Vagina (tissue), 2 donors: ENCODE results near the gene PDE8A. TPM values are rescaled to one million over a fixed set of nuclear protein-coding genes. Genes with fewer than 3 reads are reported as not detected.

Experiments used
- DNase-seq, 2 donors: peaks; one replicate each; pipeline ENCODE4 v3.0.0-alpha.2; 2017; ENCODE audit errors: extremely low spot score in 2 of 2
- H3K27ac ChIP-seq: fragments of 200-600 bp; sonication (generic); one replicate; pipeline ENCODE4 v1.5.1; 2019
- H3K27me3 ChIP-seq: fragments of 200-600 bp; sonication (generic); one replicate; pipeline ENCODE4 v1.5.1; 2019
- H3K36me3 ChIP-seq, 2 donors: fragments of 200-600 bp; sonication (generic); one replicate each; pipeline ENCODE4 v1.5.1; 2017 to 2019
- H3K4me1 ChIP-seq: fragments of 200-600 bp; sonication (generic); one replicate; pipeline ENCODE4 v1.5.1; 2019
- H3K4me3 ChIP-seq, 2 donors: fragments of 200-600 bp; sonication (generic); 1 replicate in 1 of 2; 2 replicates in 1 of 2; pipeline ENCODE4 v1.5.1; 2016 to 2019
- H3K9me3 ChIP-seq: fragments of 200-600 bp; sonication (generic); one replicate; pipeline ENCODE4 v1.5.1; 2019
- POLR2A ChIP-seq, 2 donors: fragments of 450-650 bp; IDR thresholded peaks; one replicate each; pipeline ENCODE4 v1.6.1; 2017; ENCODE audit warnings: antibody characterized with exemption in 2 of 2, mild to moderate bottlenecking in 2 of 2, moderate library complexity in 2 of 2
- POLR2AphosphoS5 ChIP-seq, 2 donors: sonication (generic); formaldehyde crosslinking; IDR thresholded peaks; one replicate each; pipeline ENCODE4 v1.9.0; 2017; ENCODE audit warnings: antibody characterized with exemption in 2 of 2, mild to moderate bottlenecking in 2 of 2, low read depth in 1 of 2; ENCODE audit not compliant: insufficient read depth in 1 of 2
- intact Hi-C: fragments of 100-400 bp; cut with DNase I; formaldehyde crosslinking; loops from one replicate; pipeline ENCODE4 v1.15.1; 2023
- total RNA-seq: library from RNA; depleted of rRNA; stranded (reverse); fragments of >200 nt; gene quantifications from one replicate; pipeline ENCODE4 v1.2.3, GENCODE V29; 2016
- TF ChIP-seq, protein P1 (sequence below), 3 experiments: fragments of 450-650 bp in 2 of 3; fragments of 200-600 bp in 1 of 3; sonication (generic) in 1 of 3; IDR thresholded peaks; one replicate each; pipeline ENCODE4 v1.5.1; 2017 to 2019; ENCODE audit warnings: antibody characterized with exemption in 3 of 3, mild to moderate bottlenecking in 2 of 3, moderate library complexity in 2 of 3

The PDE8A gene
- total RNA-seq, 1 donor from 2014 or later: 33.9 TPM

GRCh38 chr15:84970843-84971242 lies 10.8 kb upstream of the PDE8A start:
- H3K4me3 ChIP-seq: no peak overlapping the region
- intact Hi-C loops: no loop called here
- peak; percentile 20 to 82 for DNase-seq

DNA sequence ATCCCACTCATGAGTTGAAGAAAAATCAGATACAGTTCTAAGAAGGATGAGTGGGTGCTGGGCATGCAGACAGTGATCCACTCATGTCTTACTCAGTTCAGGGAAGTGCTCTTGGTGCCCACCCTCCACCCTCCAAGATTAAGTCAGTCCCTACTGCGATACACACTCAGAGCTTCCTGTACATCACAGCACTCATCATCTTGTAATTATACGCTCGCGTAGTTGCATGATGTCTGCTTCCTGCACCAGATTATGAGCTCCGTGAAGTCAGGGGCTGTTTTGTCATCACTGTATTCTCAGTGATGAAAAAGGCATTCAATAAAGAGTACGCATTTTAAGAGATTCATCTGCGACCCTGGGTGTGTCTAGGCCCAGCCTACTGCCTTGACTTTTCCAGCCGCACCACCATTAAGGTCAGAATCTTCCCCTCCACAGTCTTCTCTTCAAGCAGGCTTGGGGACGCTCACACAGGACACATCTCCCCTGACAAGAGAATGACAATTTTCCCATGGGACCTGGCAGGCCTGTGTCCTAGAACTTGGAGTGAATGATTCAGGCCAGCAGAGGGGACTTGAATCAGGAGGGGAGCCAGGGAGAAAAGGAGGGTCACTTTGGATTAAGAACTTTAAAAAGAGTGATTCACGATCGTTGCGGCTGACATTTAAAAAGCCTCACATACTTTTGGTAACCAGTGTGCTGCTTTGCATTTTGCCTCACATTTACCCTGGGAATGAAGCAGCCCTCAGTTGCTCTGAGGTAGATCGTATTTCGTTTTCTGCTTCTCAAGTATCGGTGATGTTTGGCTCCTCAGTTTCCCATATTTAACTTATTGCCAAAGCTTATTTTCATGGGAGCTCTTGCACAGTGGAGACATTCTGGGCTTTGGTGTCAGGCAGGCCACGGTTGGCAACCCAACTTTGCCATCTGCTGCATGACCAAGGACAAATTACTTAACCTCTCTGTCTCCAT lies 7.9 kb upstream of the PDE8A start:
- no peak overlapping the region for H3K4me3 ChIP-seq
- no peaks in the 10 kb centered on the region for H3K9me3 ChIP-seq
- DNase-seq: peak; percentile 69 to 74
- H3K36me3 ChIP-seq: no peaks in the 10 kb centered on the region
- intact Hi-C loops: no loop called here
- no peaks in the 10 kb centered on the region for H3K27me3 ChIP-seq
- no peak for TF ChIP-seq POLR2A (IDR thresholded peaks at IDR 0.05)
- TF ChIP-seq, protein P1, sequence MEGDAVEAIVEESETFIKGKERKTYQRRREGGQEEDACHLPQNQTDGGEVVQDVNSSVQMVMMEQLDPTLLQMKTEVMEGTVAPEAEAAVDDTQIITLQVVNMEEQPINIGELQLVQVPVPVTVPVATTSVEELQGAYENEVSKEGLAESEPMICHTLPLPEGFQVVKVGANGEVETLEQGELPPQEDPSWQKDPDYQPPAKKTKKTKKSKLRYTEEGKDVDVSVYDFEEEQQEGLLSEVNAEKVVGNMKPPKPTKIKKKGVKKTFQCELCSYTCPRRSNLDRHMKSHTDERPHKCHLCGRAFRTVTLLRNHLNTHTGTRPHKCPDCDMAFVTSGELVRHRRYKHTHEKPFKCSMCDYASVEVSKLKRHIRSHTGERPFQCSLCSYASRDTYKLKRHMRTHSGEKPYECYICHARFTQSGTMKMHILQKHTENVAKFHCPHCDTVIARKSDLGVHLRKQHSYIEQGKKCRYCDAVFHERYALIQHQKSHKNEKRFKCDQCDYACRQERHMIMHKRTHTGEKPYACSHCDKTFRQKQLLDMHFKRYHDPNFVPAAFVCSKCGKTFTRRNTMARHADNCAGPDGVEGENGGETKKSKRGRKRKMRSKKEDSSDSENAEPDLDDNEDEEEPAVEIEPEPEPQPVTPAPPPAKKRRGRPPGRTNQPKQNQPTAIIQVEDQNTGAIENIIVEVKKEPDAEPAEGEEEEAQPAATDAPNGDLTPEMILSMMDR (IDR thresholded peaks at IDR 0.05): no peak
- no peak for TF ChIP-seq POLR2AphosphoS5 (IDR thresholded peaks at IDR 0.05; ENCODE audit: insufficient read depth in 1 of 2, low read depth in 1 of 2)
- H3K27ac ChIP-seq: no peak overlapping the region
- H3K4me1 ChIP-seq: no peaks in the 10 kb centered on the region

More at GRCh38 chr15:84970843-84971242, 10.8 kb upstream of the PDE8A start:
- Histone ChIP-seq H3K27me3 (no peaks in the 10 kb centered on the region), H3K27ac (no peak overlapping the region), H3K9me3 (no peaks in the 10 kb centered on the region), H3K36me3 (no peaks in the 10 kb centered on the region), H3K4me1 (no peaks in the 10 kb centered on the region)
- TF ChIP-seq, protein P1 (IDR thresholded peaks at IDR 0.05): no peak
- no peak for TF ChIP-seq POLR2AphosphoS5 (IDR thresholded peaks at IDR 0.05; ENCODE audit: insufficient read depth in 1 of 2, low read depth in 1 of 2)
- no peak for TF ChIP-seq POLR2A (IDR thresholded peaks at IDR 0.05)

DNA sequence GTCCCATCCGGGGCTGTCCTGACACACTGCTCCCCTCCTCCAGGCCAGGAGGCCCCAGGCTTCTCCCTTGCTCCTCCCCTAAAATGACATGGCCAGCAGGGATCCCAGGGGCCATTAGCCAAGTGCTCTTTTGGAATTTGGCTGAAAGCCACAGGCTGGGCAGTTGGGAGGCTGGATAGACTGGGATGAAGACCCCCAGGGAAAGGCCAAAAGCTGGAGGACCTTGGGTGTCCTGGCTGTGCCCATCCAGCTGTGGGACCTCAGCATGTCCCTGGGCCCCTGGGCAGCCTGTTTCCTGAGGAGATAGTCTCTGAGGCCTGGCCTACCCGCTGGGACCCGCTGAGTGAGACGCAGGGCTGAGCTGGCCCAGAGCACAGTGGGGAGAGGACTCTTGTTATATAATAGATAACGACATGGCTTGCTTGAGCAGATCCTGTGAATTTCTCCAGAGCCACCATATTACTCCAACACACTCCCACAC lies 5.7 kb upstream of the PDE8A start:
- intact Hi-C loops: no loop called here
- Histone ChIP-seq H3K36me3 (no peaks in the 10 kb centered on the region), H3K27ac (no peak overlapping the region), H3K4me3 (no peak overlapping the region), H3K27me3 (no peaks in the 10 kb centered on the region), H3K4me1 (peaks cover 9% of the 10 kb centered on the region), H3K9me3 (no peaks in the 10 kb centered on the region)
- TF ChIP-seq POLR2AphosphoS5 (IDR thresholded peaks at IDR 0.05; ENCODE audit: insufficient read depth in 1 of 2, low read depth in 1 of 2) (no peak), POLR2A (IDR thresholded peaks at IDR 0.05) (no peak)
- TF ChIP-seq, protein P1 (IDR thresholded peaks at IDR 0.05): no peak
- DNase-seq: peak in 1 of 2 donors; percentile 80

DNA sequence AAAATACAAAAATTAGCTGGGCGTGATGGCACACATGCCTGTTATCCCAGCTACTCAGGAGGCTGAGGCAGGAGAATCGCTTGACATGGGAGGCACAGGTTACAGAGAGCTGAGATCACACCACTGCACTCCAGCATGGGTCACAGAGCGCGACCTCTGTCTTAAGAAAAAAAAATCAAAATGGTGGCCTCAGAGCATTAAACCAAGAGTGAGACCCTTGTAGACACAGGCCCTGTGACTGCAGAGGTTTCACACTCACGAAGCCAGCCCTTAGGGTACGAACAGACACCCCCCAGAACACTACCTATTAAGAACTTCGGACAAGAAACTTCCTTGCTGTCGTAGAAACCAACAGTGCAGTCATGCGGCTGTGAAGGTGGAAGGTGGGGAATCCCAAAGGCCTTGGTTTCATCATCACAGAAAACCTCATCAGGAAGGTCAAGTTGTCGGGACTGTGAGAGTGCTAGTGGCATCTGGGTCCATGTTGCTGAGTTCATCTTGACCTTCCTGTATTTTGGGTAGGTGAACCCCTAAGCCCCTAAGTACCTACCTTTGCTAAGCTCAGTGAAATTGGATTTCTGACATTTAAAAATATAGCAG lies 4.8 kb upstream of the PDE8A start:
- DNase-seq: peak in 1 of 2 donors; percentile 54
- no peak overlapping the region for H3K4me3 ChIP-seq
- H3K36me3 ChIP-seq: no peaks in the 10 kb centered on the region
- H3K27ac ChIP-seq: no peak overlapping the region
- H3K27me3 ChIP-seq: no peaks in the 10 kb centered on the region
- no peaks in the 10 kb centered on the region for H3K9me3 ChIP-seq
- peaks cover 9% of the 10 kb centered on the region for H3K4me1 ChIP-seq
- intact Hi-C loops: no loop called here
- TF ChIP-seq POLR2AphosphoS5 (IDR thresholded peaks at IDR 0.05; ENCODE audit: insufficient read depth in 1 of 2, low read depth in 1 of 2) (no peak), POLR2A (IDR thresholded peaks at IDR 0.05) (no peak)
- TF ChIP-seq, protein P1 (IDR thresholded peaks at IDR 0.05): no peak
